G401.6 (cell line): ENCODE measurements around the gene TMEM259.
"Not testable (repeated sequence)": the region's sequence is repeated elsewhere in the genome, so short reads cannot be mapped to it uniquely, and the experiment has no call there.

Experiments used
- FAIRE-seq: peaks from 2 replicates; lab custom pipeline; 2012; peaks lifted over from hg19 to GRCh38; lab: Jason Lieb, UNC

TMEM259 gene

DNA sequence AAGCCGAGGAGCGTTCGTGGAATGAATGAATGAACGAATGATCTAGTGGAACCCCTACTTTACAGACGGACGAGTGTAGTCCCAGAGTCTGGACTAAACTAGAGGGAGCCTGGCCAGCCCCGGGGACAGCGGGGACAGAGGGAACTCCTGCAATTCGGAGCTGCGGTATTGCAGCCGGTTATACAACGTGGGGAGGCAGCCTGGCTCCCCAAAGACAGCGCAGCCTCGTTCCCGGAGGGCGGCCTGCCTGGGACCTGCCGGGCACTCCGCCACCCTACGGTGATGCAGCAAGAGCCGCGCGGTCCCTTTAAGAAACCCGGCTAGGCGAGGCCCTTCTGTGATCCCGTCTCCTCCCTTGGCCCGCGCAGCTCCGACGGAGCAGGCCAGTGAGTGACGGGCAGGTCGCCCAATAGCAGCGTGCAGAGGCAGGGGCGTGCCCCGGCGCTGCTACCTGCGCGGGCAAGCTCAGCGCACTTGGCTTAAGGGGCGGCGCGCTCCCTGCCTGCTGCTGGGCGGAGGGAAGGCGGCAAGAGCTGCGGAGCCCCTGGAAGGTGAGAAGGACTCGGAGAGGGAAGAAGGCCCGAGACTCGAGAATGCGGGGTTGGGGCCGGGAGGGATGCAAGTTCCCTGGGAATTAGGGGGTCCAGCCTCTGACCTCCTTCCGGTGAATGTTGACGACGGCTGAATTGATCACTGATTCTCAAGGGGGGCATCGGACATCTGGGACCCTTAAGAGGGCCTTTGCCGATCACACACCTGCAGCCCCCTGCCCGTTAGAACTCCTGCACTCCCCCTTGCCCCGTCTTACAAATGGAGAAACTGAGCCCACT is 18.9 kb upstream of the TMEM259 start, which contains the start of gene ABCA7:
ABCA7 (plus strand) TSS at position 462 of the 830 bp plus-strand sequence. CDS start 1,255 bp downstream, outside the sequence.
- peak; percentile 95 for FAIRE-seq

GRCh38 chr19:1038978-1039645 is 18.2 kb upstream of the TMEM259 start:
- peak; percentile 50 for FAIRE-seq

GRCh38 chr19:1037621-1038064 is 16.7 kb upstream of the TMEM259 start:
- no peak for FAIRE-seq

DNA sequence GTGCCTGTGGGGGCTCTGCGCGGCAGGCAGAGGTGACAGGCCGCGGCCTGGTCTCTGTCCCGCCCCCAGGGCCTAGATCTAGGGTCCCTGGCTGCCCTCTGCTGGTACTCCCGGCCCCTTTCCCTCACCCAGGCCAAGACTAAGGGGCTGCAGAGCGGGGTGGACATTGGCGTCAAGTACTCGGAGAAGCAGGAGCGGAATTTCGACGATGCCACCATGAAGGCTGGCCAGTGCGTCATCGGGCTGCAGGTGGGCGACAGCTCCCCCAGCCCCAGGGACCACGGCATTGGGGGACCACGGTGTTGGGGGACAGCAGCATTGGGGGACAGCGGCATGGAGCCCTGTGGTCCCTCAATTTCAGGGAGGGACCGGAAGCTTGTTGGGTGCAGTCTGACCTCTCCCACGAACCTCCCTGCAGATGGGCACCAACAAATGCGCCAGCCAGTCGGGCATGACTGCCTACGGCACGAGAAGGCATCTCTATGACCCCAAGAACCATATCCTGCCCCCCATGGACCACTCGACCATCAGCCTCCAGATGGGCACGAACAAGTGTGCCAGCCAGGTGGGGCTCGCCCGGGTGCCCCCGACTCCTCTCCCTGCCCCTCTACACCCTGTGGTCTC is 15.2 kb upstream of the TMEM259 start:
- no peak for FAIRE-seq

DNA sequence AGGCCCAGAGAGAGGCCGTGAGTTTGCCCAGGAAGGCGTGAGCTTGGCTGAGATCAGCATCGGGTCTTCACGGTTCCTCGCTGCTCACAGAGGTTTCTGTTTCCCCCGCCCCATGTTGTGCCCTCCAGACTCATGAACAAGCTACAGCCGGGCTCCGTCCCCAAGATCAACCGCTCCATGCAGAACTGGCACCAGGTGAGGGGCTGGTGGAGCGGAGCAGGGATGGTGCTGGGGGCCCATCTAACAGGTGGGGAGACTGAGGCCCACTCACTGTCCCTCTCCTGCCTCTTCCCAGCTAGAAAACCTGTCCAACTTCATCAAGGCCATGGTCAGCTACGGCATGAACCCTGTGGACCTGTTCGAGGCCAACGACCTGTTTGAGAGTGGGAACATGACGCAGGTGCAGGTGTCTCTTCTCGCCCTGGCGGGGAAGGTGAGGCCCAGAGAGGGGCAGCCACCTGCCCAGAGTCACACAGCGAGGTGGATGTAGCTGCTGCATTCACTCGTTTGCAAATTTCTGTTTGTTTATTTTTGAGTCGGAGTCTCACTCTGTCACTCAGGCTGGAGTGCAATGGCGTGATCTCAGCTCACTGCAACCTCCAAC is 11.4 kb upstream of the TMEM259 start:
- no peak for FAIRE-seq

GRCh38 chr19:1028062-1028926 is 7.4 kb upstream of the TMEM259 start:
- no peak for FAIRE-seq

GRCh38 chr19:1027650-1028061 is 6.7 kb upstream of the TMEM259 start:
- no peak for FAIRE-seq

DNA sequence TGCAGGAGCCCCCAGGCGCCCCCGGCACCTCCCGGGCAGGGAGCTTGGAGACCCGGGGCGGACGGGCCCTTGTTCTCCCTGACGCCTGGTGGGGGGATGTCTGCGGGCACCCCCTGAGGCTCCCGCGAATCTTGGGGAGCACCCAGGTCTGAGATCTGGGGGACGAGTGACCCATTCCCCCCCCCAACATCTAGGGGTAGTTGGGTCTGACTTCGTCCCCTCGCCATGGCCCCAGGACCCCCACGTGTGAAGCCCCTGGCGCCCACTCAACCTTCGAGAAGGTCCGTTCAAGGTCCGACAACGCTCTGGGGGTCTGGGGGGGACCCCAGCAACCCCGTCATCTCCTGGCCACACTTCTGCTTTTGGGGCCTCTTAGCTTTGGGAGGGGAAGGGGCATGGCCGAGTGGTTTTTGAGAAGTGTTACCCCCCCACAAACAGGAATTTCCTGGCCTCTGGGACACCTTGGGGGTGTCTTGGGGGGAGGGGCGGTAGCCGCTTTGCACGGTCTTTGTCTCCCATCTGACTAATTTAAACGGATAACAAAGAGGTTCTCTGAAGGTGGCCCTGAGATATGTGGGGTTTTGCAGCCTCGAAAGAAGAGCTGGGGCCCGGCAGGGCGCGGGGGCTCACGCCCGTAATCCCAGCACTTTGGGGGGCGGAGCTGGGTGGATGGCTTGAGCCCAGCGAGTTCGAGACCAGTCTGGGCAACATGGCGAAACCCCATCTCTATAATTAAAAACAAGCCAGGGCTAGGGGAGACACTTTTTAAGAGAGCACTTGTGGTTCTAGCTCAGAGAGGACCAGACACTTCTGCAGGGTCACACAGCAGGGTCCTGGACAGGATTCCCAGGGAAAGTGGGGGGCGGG is 6.1 kb upstream of the TMEM259 start:
- no peak for FAIRE-seq

- no peak for FAIRE-seq
These were observed 5.2 kb upstream of the TMEM259 start, which contains the start of gene CNN2 for GRCh38 chr19:1025960-1026782. CNN2 (plus strand) TSS chr19:1026608; CDS start chr19:1026662, 54 bp downstream.

GRCh38 chr19:1025080-1025479 is 4.2 kb upstream of the TMEM259 start:
- FAIRE-seq: not testable (repeated sequence)

DNA sequence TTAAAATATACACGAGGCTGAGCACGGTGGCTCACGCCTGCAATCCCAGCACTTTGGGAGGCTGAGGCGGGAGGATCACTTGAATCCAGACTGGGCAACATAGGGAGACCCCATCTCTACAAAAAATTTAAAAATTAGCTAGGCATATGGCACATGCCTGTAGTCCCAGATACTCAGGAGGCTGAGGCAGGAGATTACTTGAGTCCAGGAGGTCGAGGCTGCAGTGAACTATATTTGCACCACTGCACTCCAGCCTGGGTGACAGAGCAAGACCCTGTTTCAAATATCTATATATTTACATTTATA is 2.9 kb upstream of the TMEM259 start:
- FAIRE-seq: not testable (repeated sequence)

DNA sequence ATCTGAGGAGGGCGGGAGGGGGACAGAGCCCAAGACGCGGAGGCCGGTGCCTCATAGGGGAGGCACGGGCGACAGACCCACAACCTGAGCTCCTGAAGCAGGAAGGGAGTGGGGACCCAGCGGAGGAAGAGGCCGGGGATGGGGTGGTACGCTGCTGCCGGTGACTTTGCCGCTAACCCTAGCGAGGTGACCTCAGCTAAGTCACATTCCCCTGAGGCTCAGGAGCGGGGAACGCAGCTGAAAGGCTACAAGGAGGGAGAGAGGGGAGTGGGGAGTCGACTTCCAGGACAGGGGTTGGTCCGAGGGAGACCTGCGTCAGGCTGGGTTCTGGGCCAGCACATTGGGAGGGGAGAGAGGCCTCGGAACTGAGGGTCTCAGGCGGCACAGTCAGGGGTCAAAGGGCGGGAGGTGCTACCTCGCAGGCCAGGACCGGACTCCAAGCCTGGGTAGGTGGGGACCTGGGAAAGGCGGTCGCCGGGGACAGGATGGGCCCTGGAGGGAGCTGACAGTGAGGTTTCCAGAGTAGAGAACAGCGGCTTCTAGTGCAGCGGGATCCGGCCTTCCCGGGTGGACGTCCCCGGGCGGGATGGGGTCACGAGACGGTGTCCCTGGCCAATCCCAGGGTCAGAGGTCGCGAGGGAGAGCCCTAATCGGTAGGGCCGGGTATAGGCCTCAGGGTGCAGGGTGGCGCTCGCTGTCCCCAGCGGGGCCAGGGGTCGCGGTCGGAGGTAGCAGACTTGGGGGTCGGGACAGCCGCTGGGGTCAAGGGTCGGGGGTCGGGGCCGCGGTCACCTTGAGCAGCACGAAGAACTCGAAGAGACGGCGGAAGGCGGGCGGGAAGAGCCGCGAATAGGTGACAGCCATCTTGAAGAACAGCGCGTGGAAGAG is 699 bp downstream of the TMEM259 start:
- no peak for FAIRE-seq

DNA sequence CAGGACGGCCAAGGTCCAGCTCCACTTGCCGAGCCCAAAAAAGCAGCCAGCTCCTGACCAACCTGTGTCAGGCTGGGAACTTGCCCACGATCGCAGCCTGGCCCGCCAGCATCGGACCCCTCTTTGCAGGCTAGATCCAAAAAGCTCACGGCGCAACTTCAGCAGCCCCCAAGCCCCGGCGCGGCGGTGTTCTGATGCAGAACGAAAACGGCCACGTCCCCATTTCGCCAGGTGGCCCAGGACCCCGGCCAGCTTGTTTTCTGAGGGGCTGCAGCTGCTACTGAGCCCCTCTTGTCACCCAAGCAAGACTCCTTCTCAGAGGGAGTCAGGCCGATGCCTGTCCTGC is 1.3 kb downstream of the TMEM259 start:
- FAIRE-seq: no peak

- FAIRE-seq: no peak
These were observed 1.8 kb downstream of the TMEM259 start for GRCh38 chr19:1018932-1019615.

DNA sequence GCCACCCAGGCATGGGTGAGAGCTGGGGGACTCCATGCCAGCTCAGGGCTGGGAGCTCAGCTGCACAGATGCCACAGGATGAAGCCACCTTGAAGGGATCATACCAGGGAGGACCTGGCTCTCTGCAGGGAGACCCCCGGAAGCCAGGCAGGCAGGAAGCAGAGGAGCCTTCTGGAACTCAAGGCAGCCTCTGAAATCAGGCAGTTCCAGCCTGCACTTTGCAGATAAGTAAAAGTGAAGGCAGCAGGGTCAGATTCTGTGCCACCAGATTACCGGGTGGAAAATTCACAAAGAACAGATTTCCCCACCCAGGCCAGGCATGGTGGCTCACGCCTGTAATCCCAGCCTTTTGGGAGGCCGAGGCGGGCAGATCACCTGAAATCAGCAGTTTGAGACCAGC is 2.5 kb downstream of the TMEM259 start:
- no peak for FAIRE-seq

GRCh38 chr19:1017906-1018305 is 3.0 kb downstream of the TMEM259 start:
- no peak for FAIRE-seq

DNA sequence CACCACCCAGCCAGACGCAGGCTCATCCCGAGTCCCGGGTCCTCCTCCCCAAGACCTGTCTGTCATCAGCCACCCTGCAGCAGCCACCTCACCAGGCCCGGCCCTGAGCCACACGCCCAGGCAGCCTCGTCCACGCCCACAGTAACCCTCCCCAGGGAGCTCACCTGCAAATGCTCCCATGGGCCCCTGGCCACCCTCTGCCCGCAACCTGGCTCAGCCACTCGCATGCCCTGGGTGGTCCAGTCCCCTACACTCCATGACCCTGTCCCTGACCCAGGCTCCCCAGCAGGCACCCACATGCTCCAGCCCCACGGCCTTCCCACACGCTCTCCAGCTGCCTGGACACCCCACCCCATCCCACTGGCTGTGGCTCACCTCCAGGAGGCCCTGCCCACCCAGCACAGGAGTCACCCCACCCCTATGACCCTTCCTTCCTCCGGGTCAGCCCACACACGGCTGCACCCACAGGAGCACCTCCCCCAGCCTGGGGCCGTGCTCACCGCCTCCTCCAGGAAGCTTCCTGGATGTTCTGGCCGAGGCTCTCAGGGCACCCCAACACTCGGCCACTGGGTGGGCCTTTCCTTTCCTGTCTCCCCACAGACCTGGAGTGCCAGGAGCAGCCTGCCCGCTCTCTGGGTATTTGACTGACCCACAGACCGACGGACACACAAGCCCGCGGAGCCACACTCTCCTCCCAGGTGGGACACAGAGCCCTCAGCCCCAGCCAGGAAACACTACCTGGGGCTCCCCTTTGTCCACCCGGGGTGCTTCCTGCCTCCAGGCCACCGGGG is 3.6 kb downstream of the TMEM259 start:
- FAIRE-seq: no peak
